GM11168 (cell line): Measurements from ENCODE around the gene ALOXE3.
"Not testable (repeated sequence)": the region's sequence is repeated elsewhere in the genome, so short reads cannot be mapped to it uniquely, and the experiment has no call there.

Experiments used
- in situ Hi-C: fragments of 300-500 bp; cut with MboI; formaldehyde crosslinking; loops from one replicate; pipeline ENCODE4 v1.12.0; 2022; ENCODE audit warnings: low sequenced_read_pairs; ENCODE audit not compliant: unreplicated experiment

The ALOXE3 gene

GRCh38 chr17:8075081-8075480, 43.2 kb downstream of the ALOXE3 start:
- in situ Hi-C loops: no loop called here

GRCh38 chr17:8074554-8074953, 43.8 kb downstream of the ALOXE3 start:
- in situ Hi-C loops: no loop called here

GRCh38 chr17:8073627-8074484, 44.5 kb downstream of the ALOXE3 start:
- in situ Hi-C loops: no loop called here

GRCh38 chr17:8072729-8073461, 45.4 kb downstream of the ALOXE3 start:
- in situ Hi-C loops: no loop called here

GRCh38 chr17:8072341-8072728, 46.0 kb downstream of the ALOXE3 start:
- in situ Hi-C loops: no loop called here

GRCh38 chr17:8071496-8071895, 46.8 kb downstream of the ALOXE3 start:
- in situ Hi-C loops: no loop called here

GRCh38 chr17:8069587-8069860, 48.8 kb downstream of the ALOXE3 start:
- in situ Hi-C loops: no loop called here

- in situ Hi-C loops: no loop called here
Observed at GRCh38 chr17:8068736-8069586, 49.4 kb downstream of the ALOXE3 start.

- in situ Hi-C loops: no loop called here
Observed at GRCh38 chr17:8067806-8068205, 50.5 kb downstream of the ALOXE3 start.

GRCh38 chr17:8066841-8067775, 51.2 kb downstream of the ALOXE3 start:
- in situ Hi-C loops: no loop called here

- in situ Hi-C loops: no loop called here
Observed at GRCh38 chr17:8064561-8065019, 53.7 kb downstream of the ALOXE3 start.

- in situ Hi-C loops: no loop called here
Observed at GRCh38 chr17:8063761-8064534, 54.4 kb downstream of the ALOXE3 start.

- in situ Hi-C loops: no loop called here
Observed at GRCh38 chr17:8062807-8063483, 55.4 kb downstream of the ALOXE3 start.

- in situ Hi-C loops: no loop called here
Observed at GRCh38 chr17:8062435-8062806, 55.9 kb downstream of the ALOXE3 start.

GRCh38 chr17:8061851-8062250, 56.5 kb downstream of the ALOXE3 start:
- in situ Hi-C loops: not testable (repeated sequence)

- in situ Hi-C loops: no loop called here
Observed at GRCh38 chr17:8060274-8060673, 58.0 kb downstream of the ALOXE3 start.

GRCh38 chr17:8059131-8059530, 59.2 kb downstream of the ALOXE3 start:
- in situ Hi-C loops: no loop called here

GRCh38 chr17:8057691-8058114, 60.6 kb downstream of the ALOXE3 start:
- in situ Hi-C loops: no loop called here
